Measurements from ENCODE around the gene RASAL2. TPM values are rescaled to one million over a fixed set of nuclear protein-coding genes. Genes with fewer than 3 reads are reported as not detected.

RASAL2 gene
- total and polyA plus RNA-seq, 2 experiments from 2014 or later, result 16.0 to 42.2 TPM

DNA sequence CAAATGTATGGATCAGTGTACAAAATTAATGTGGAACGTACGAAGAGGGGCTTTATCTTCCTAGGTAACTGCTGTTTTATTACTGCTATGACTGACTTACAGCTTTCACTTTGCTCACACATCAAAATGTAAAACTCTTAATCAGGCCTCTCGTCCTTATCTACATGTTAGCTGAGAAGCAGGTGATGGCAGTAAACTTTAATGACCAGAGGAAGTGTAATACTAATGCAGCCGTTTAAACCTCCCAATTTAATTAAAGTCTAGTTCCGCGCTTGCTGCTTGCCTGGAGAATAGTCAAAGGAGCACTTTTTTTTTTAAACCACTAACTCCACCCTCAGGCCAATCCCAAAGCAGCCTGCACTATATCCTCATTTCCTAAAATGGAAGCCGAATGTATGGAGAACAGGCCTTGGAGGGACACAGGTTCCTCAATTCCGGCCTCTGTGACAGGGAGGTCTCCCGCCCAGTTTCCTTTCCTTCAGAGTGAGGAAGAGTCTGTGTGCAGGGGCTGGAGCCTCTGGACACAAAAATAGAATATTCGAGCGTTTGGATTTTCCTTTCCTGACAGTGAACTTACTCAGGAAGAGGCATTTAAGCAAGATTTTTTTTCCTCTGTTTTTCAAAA is 36.7 kb upstream of the RASAL2 start:
- Histone ChIP-seq H3F3A (replicated peaks; ENCODE audit: low read depth) (peaks cover 8% of the 10 kb centered on the region), H3K9me2 (ENCODE audit: insufficient read depth) (no peaks in the 10 kb centered on the region), H3K4me2 (peak overlapping the region; percentile 58), H3K36me3 (ENCODE audit: insufficient read depth) (no peaks in the 10 kb centered on the region), H3K27me3 (ENCODE audit: insufficient read depth) (no peaks in the 10 kb centered on the region), H2AFZ (peak overlapping the region; percentile 72; the same call in 1 of the 2 replicates), H3K4me1 (ENCODE audit: insufficient read depth) (peaks cover 75% of the 10 kb centered on the region), H3K79me2 (replicated peaks; ENCODE audit: insufficient read depth) (no peaks in the 10 kb centered on the region), H4K20me1 (replicated peaks; ENCODE audit: insufficient read depth) (no peaks in the 10 kb centered on the region), H3K4me3 (no peak overlapping the region), H3K27ac (ENCODE audit: low read depth) (0 out of 2 replicates have a peak overlapping the region, but pooled peaks have one; percentile 1)
- Mint-ChIP-seq H3K27me3 (ENCODE audit: insufficient read depth, low read depth, poor library complexity) (peaks cover 3% of the 10 kb centered on the region), H3K4me3 (no peak overlapping the region), H3K36me3 (ENCODE audit: low read depth) (no peaks in the 10 kb centered on the region), H3K9me3 (no peaks in the 10 kb centered on the region), H3K4me1 (peaks cover 74% of the 10 kb centered on the region), H3K27ac (no peak overlapping the region)
- no peak for ATAC-seq
- DNase-seq (ENCODE audit: low spot score), result peak; percentile 51
- TF ChIP-seq EZH2phosphoT487 (IDR thresholded peaks at IDR 0.05; ENCODE audit: unreplicated experiment) (no peak), NANOG (IDR thresholded peaks at IDR 0.05; ENCODE audit: borderline replicate concordance) (no peak), STAT1 (IDR thresholded peaks at IDR 0.05; ENCODE audit: unreplicated experiment) (no peak), CTCF (conservative IDR thresholded peaks at IDR 0.05; ENCODE audit: low read depth in 2 of 2) (no peak), ZNF462 (CRISPR knock-in tag; IDR thresholded peaks at IDR 0.05) (no peak), EZH2 (IDR thresholded peaks at IDR 0.05; ENCODE audit: low read depth, unreplicated experiment) (no peak), POLR2AphosphoS5 (IDR thresholded peaks at IDR 0.05; ENCODE audit: low read depth) (no peak), JUNB (IDR thresholded peaks at IDR 0.05; ENCODE audit: unreplicated experiment) (no peak), ZNF331 (CRISPR knock-in tag; IDR thresholded peaks at IDR 0.05; ENCODE audit: low read depth) (no peak), ZNF114 (CRISPR knock-in tag; IDR thresholded peaks at IDR 0.05) (no peak), CREB1 (CRISPR knock-in tag; IDR thresholded peaks at IDR 0.05; ENCODE audit: low read depth) (no peak)
- TF ChIP-seq, protein P1, sequence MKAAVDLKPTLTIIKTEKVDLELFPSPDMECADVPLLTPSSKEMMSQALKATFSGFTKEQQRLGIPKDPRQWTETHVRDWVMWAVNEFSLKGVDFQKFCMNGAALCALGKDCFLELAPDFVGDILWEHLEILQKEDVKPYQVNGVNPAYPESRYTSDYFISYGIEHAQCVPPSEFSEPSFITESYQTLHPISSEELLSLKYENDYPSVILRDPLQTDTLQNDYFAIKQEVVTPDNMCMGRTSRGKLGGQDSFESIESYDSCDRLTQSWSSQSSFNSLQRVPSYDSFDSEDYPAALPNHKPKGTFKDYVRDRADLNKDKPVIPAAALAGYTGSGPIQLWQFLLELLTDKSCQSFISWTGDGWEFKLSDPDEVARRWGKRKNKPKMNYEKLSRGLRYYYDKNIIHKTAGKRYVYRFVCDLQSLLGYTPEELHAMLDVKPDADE (IDR thresholded peaks at IDR 0.05), result no peak
- TF ChIP-seq, protein P2, sequence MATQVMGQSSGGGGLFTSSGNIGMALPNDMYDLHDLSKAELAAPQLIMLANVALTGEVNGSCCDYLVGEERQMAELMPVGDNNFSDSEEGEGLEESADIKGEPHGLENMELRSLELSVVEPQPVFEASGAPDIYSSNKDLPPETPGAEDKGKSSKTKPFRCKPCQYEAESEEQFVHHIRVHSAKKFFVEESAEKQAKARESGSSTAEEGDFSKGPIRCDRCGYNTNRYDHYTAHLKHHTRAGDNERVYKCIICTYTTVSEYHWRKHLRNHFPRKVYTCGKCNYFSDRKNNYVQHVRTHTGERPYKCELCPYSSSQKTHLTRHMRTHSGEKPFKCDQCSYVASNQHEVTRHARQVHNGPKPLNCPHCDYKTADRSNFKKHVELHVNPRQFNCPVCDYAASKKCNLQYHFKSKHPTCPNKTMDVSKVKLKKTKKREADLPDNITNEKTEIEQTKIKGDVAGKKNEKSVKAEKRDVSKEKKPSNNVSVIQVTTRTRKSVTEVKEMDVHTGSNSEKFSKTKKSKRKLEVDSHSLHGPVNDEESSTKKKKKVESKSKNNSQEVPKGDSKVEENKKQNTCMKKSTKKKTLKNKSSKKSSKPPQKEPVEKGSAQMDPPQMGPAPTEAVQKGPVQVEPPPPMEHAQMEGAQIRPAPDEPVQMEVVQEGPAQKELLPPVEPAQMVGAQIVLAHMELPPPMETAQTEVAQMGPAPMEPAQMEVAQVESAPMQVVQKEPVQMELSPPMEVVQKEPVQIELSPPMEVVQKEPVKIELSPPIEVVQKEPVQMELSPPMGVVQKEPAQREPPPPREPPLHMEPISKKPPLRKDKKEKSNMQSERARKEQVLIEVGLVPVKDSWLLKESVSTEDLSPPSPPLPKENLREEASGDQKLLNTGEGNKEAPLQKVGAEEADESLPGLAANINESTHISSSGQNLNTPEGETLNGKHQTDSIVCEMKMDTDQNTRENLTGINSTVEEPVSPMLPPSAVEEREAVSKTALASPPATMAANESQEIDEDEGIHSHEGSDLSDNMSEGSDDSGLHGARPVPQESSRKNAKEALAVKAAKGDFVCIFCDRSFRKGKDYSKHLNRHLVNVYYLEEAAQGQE (IDR thresholded peaks at IDR 0.05; ENCODE audit: unreplicated experiment), result no peak

Measured in GM23338 (cell line).